Upper lobe of right lung (tissue), 1 donor: Measurements from ENCODE around the gene NDUFB7. TPM values are rescaled to one million over a fixed set of nuclear protein-coding genes. Genes with fewer than 3 reads are reported as not detected.

Source experiments
- ATAC-seq: fragments of 200-7000 bp; cut with Tn5 transposase; one replicate; pipeline ENCODE4 v1.9.1; 2020; ENCODE audit warnings: mild to moderate bottlenecking, moderate library complexity
- DNase-seq: peaks from one replicate; pipeline ENCODE4 v3.0.0-alpha.2; 2020
- H3K27ac ChIP-seq: fragments of 200-600 bp; one replicate; pipeline ENCODE4 v1.8.0; 2022
- H3K27me3 ChIP-seq: fragments of 200-600 bp; one replicate; pipeline ENCODE4 v1.8.0; 2022; ENCODE audit warnings: mild to moderate bottlenecking
- H3K36me3 ChIP-seq: fragments of 200-600 bp; one replicate; pipeline ENCODE4 v1.8.0; 2022
- H3K4me1 ChIP-seq: fragments of 200-600 bp; one replicate; pipeline ENCODE4 v1.8.0; 2022
- H3K4me3 ChIP-seq: fragments of 200-600 bp; one replicate; pipeline ENCODE4 v1.8.0; 2022; ENCODE audit warnings: mild to moderate bottlenecking
- H3K9me3 ChIP-seq: fragments of 200-600 bp; one replicate; pipeline ENCODE4 v1.8.0; 2022
- CTCF ChIP-seq: fragments of 200-600 bp; IDR thresholded peaks from one replicate; pipeline ENCODE4 v1.8.0; 2022; ENCODE audit warnings: antibody characterized with exemption
- intact Hi-C: fragments of 100-400 bp; cut with DNase I; formaldehyde crosslinking; loops from one replicate; pipeline ENCODE4 v1.11.0; 2022
- microRNA-seq: library from miRNA; unstranded; fragments of <30 nt; microRNA quantifications from one replicate; pipeline ENCODE4 v1.2.0, GENCODE V29; 2020; ENCODE audit warnings: borderline microRNAs expressed
- total RNA-seq: library from RNA; stranded (reverse); fragmentation: NEBNext Ultra II Directional; extraction: Animal tissue kit (Norgen Biotek cat#: 25700); gene quantifications from one replicate; pipeline ENCODE4 v1.2.1, GENCODE V29; 2021
- donor health status: DM: no; HTN: yes; CAD: no; lungs with severe emphysema.

The NDUFB7 gene
- total RNA-seq, 1 donor from 2014 or later, result 113 TPM

GRCh38 chr19:14519245-14519859 lies 52.5 kb downstream of the NDUFB7 start:
- H3K36me3 ChIP-seq, result peaks cover 22% of the 10 kb centered on the region
- H3K27me3 ChIP-seq, result no peaks in the 10 kb centered on the region
- no peak for TF ChIP-seq CTCF
- no peak for ATAC-seq
- peak overlapping the region; percentile 95 for H3K27ac ChIP-seq
- H3K4me3 ChIP-seq, result peak overlapping the region; percentile 52
- H3K4me1 ChIP-seq, result peaks cover 32% of the 10 kb centered on the region
- no peaks in the 10 kb centered on the region for H3K9me3 ChIP-seq
- intact Hi-C loops, result no loop called here
- DNase-seq, result no peak

GRCh38 chr19:14517840-14518505 lies 53.9 kb downstream of the NDUFB7 start, which contains the start of gene DNAJB1:
TSS of gene DNAJB1 (minus strand) at chr19:14518397. CDS start at chr19:14518349, 48 bp downstream.
- intact Hi-C loops, result no loop called here
- peak within 1 kb of the TSS; percentile 99 for H3K27ac ChIP-seq
- H3K9me3 ChIP-seq, result no peaks in the 10 kb centered on the region
- peaks cover 35% of the 10 kb centered on the region for H3K4me1 ChIP-seq
- H3K36me3 ChIP-seq, result peaks cover 29% of the 10 kb centered on the region
- H3K27me3 ChIP-seq, result no peaks in the 10 kb centered on the region
- peak within 1 kb of the TSS; percentile 98 for H3K4me3 ChIP-seq
- no peak for TF ChIP-seq CTCF
- peak; percentile 83 for ATAC-seq
- DNase-seq, result peak; percentile 94

- Histone ChIP-seq H3K27me3 (no peaks in the 10 kb centered on the region), H3K9me3 (no peaks in the 10 kb centered on the region), H3K4me3 (peak overlapping the region; percentile 98), H3K4me1 (peaks cover 35% of the 10 kb centered on the region), H3K36me3 (peaks cover 29% of the 10 kb centered on the region), H3K27ac (peak overlapping the region; percentile 99)
- TF ChIP-seq CTCF, result no peak
- no peak for ATAC-seq
- DNase-seq, result no peak
- intact Hi-C loops, result no loop called here
Observed at GRCh38 chr19:14517446-14517839, 54.4 kb downstream of the NDUFB7 start.

- Histone ChIP-seq H3K36me3 (peaks cover 29% of the 10 kb centered on the region), H3K27me3 (no peaks in the 10 kb centered on the region), H3K9me3 (no peaks in the 10 kb centered on the region), H3K4me1 (peaks cover 35% of the 10 kb centered on the region), H3K4me3 (peak overlapping the region; percentile 98), H3K27ac (peak overlapping the region; percentile 99)
- no peak for DNase-seq
- intact Hi-C loops, result no loop called here
- no peak for ATAC-seq
- no peak for TF ChIP-seq CTCF
Observed at GRCh38 chr19:14516746-14517438, 55.0 kb downstream of the NDUFB7 start.

Small RNA genes lying within 50 kb of the gene (microRNA-seq; reads per million reads assigned to microRNA genes)
- not detected for gene MIR639

Other genes starting within 250 kb of the NDUFB7 start
- 165 TPM for gene ADGRE5, start 190.6 kb downstream of the NDUFB7 start, total RNA-seq
- 63.0 TPM for gene DDX39A, start 152.7 kb downstream of the NDUFB7 start, total RNA-seq
- gene PKN1, start 138.8 kb downstream of the NDUFB7 start, total RNA-seq, result 159 TPM
- gene PTGER1, start 96.7 kb downstream of the NDUFB7 start, total RNA-seq, result 2.5 TPM
- 97.7 TPM for gene GIPC1, start 75.9 kb downstream of the NDUFB7 start, total RNA-seq
- gene DNAJB1, start 53.7 kb downstream of the NDUFB7 start, total RNA-seq, result 99.7 TPM
- 123 TPM for gene TECR, start 42.5 kb downstream of the NDUFB7 start, total RNA-seq
- not detected for gene CLEC17A, start 11.0 kb upstream of the NDUFB7 start, total RNA-seq
- 17.3 TPM for gene ADGRE3, start 102.8 kb upstream of the NDUFB7 start, total RNA-seq
- gene ZNF333, start 118.0 kb upstream of the NDUFB7 start, total RNA-seq, result 20.4 TPM
- 17.0 TPM for gene ADGRE2, start 206.5 kb upstream of the NDUFB7 start, total RNA-seq